Stomach (tissue), 9 donors: ENCODE results near the gene SGK1. TPM values are rescaled to one million over a fixed set of nuclear protein-coding genes. Genes with fewer than 3 reads are reported as not detected.

Experiments
- DNase-seq, 2 donors: peaks; one replicate each; pipeline versions ENCODE4 v3.0.0 to v3.0.0-alpha.2; 2013 to 2019
- H3K27ac ChIP-seq, 5 donors: fragments of 200-600 bp in 4 of 5; sonication (generic) in 4 of 5; one replicate each; pipeline ENCODE4 v1.5.1; 2013 to 2019; ENCODE audit warnings: mild to moderate bottlenecking in 1 of 5, moderate library complexity in 1 of 5
- H3K27me3 ChIP-seq, 3 donors: fragments of 200-600 bp; sonication (generic); one replicate each; pipeline ENCODE4 v1.5.1; 2017 to 2019; ENCODE audit warnings: mixed run types in 1 of 3
- H3K36me3 ChIP-seq, 4 donors: fragments of 200-600 bp; sonication (generic); 1 replicate in 3 of 4; 2 replicates in 1 of 4; pipeline ENCODE4 v1.5.1; 2016 to 2019
- H3K4me1 ChIP-seq, 4 donors: fragments of 200-600 bp; sonication (generic); one replicate each; pipeline ENCODE4 v1.5.1; 2016 to 2019
- H3K4me3 ChIP-seq, 4 donors: fragments of 200-600 bp; sonication (generic) in 3 of 4; one replicate each; pipeline ENCODE4 v1.5.1; 2016 to 2019; ENCODE audit warnings: mild to moderate bottlenecking in 1 of 4
- H3K9me3 ChIP-seq, 4 donors: fragments of 200-600 bp; sonication (generic); one replicate each; pipeline ENCODE4 v1.5.1; 2016 to 2019
- EP300 ChIP-seq: sonication (generic); formaldehyde crosslinking; IDR thresholded peaks from one replicate; pipeline ENCODE4 v1.6.1; 2017; ENCODE audit warnings: antibody characterized with exemption
- POLR2A ChIP-seq, 4 donors: fragments of 450-650 bp; IDR thresholded peaks; one replicate each; pipeline ENCODE4 v1.6.1; 2016; ENCODE audit warnings: antibody characterized with exemption in 4 of 4, control low read depth in 2 of 4, mild to moderate bottlenecking in 1 of 4, moderate library complexity in 1 of 4
- POLR2AphosphoS5 ChIP-seq, 3 donors: sonication (generic); formaldehyde crosslinking; IDR thresholded peaks; one replicate each; pipeline ENCODE4 v1.6.1; 2016; ENCODE audit warnings: antibody characterized with exemption in 3 of 3
- WGBS, 5 donors: extraction: QIAGEN DNeasy Blood & Tissue Kit in 3 of 5; methylation state at CpG; one replicate each; pipeline versions ENCODE4 v1.1.5 to v1.1.7; 2013 to 2018; 5-methylcytosine and 5-hydroxymethylcytosine counted together
- intact Hi-C: fragments of 100-400 bp; cut with DNase I; formaldehyde crosslinking; loops from one replicate; pipeline ENCODE4 v1.15.1; 2023; ENCODE audit warnings: low total_unique reads
- polyA plus RNA-seq, 3 donors: library from polyadenylated mRNA; stranded (reverse); fragments of 200-250 nt; gene quantifications; one replicate each; pipeline ENCODE4 v1.2.3, GENCODE V29; 2013
- total RNA-seq, 5 donors: library from RNA; depleted of rRNA; stranded (reverse); fragments of >200 nt; gene quantifications; one replicate each; pipeline versions ENCODE4 v1.1.0 to v1.2.3, GENCODE V29; 2014 to 2016
- TF ChIP-seq, protein P1 (sequence below), 7 experiments: fragments of 450-650 bp in 4 of 7; fragments of 200-600 bp in 3 of 7; sonication (generic) in 3 of 7; IDR thresholded peaks; one replicate each; pipeline ENCODE4 v1.5.1; 2016 to 2019; ENCODE audit warnings: antibody characterized with exemption in 7 of 7, control low read depth in 2 of 7, mild to moderate bottlenecking in 1 of 7
- donor health status: healthy with polysubstance abuse.
- donor health status: Bipolar disorder and iron deficiency.
- donor health status: healthy.

Gene SGK1
- total and polyA plus RNA-seq, 8 donors = 72.3 to 347 (median 154) TPM

DNA sequence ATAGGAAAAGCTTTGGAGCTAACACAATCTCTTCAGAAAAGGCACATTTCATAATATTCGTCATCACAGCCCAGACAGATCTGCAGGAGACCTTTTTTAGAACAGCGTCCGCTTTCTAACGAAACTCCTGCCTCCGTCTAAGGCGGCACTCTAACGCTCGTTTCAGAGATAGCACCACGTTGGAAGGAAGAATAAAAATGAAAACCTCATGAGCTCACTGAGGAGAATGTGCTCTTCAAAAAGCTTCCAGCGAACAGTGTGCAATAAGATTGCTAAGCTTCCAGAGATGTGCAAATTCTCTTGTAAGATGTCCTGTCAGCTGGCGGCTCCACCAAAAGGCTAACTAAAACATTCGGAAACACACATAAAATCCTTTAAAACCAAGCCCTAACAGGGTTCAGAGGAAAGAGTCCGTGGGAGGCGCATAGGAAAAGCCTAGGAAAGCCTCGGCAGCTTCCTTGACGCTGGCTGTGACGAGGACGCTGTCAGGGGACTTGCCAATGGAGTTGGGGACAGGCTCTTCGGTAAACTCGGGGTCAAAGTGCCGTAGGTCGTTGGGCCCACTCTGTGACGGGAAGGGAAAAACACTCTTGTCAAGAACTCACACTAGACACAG is 147.9 kb downstream of the SGK1 start:
- 69 to 82% (median 80%) methylated on average over 23 of the region's 23 CpGs for whole genome bisulfite sequencing, 5 donors
- peaks cover 6 to 51% (median 11%) of the 10 kb centered on the region in 4 donors for H3K4me1 ChIP-seq
- no peaks in the 10 kb centered on the region for H3K27me3 ChIP-seq
- intact Hi-C loops = loop anchor here (5.0 kb wide), 1 partner anchor 472 kb away; no protein-coding TSS in a partner anchor
- peaks cover 37 to 63% (median 58%) of the 10 kb centered on the region in 4 donors for H3K36me3 ChIP-seq
- H3K9me3 ChIP-seq = no peaks in the 10 kb centered on the region
- DNase-seq = no peak
- peak overlapping the region; percentile 40 to 99 (median 49) for H3K27ac ChIP-seq
- H3K4me3 ChIP-seq = peak overlapping the region; percentile 67 to 79 (median 74)
- TF ChIP-seq, protein P1, sequence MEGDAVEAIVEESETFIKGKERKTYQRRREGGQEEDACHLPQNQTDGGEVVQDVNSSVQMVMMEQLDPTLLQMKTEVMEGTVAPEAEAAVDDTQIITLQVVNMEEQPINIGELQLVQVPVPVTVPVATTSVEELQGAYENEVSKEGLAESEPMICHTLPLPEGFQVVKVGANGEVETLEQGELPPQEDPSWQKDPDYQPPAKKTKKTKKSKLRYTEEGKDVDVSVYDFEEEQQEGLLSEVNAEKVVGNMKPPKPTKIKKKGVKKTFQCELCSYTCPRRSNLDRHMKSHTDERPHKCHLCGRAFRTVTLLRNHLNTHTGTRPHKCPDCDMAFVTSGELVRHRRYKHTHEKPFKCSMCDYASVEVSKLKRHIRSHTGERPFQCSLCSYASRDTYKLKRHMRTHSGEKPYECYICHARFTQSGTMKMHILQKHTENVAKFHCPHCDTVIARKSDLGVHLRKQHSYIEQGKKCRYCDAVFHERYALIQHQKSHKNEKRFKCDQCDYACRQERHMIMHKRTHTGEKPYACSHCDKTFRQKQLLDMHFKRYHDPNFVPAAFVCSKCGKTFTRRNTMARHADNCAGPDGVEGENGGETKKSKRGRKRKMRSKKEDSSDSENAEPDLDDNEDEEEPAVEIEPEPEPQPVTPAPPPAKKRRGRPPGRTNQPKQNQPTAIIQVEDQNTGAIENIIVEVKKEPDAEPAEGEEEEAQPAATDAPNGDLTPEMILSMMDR (IDR thresholded peaks at IDR 0.05) = no peak
- peak in 1 of 3 donors; percentile 15 for TF ChIP-seq POLR2AphosphoS5 (IDR thresholded peaks at IDR 0.05)

DNA sequence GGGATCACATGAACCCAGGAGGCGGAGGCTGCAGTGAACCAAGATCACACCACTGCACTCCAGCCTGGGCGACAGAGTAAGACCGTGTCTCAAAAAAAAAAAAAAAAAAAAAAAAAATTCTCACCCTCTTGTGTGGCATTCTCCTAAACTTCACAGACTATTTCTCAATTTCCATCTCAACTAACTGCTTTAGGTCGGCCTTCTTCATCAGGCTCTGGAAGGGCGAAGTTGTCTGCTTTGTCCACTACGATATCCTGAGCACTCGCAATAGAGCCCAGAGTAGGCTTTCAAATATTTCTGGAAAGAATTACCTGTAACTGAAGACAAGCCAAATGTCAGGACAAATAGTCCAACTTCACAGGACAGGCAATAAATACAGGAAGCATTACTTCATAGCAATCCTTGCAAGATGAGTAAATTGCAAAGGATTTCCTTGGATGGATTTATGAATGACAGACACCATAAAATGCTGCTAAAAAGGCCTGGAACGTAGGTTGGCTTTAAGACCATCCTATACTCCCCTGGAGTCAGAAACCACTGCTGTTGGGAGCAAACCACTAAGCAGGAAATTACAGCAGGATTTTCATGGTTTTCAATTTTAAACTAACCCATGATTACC is 149.2 kb downstream of the SGK1 start:
- peak overlapping the region in 2 of 4 donors; percentile 67 to 70 for H3K4me3 ChIP-seq
- intact Hi-C loops = no loop called here
- H3K27ac ChIP-seq = peak overlapping the region in 2 of 5 donors; percentile 20 to 49
- no peaks in the 10 kb centered on the region for H3K9me3 ChIP-seq
- H3K4me1 ChIP-seq = peaks cover 6 to 46% (median 11%) of the 10 kb centered on the region in 4 donors
- no peak for DNase-seq
- no peaks in the 10 kb centered on the region for H3K27me3 ChIP-seq
- peaks cover 37 to 61% (median 58%) of the 10 kb centered on the region in 4 donors for H3K36me3 ChIP-seq
- TF ChIP-seq POLR2AphosphoS5 (IDR thresholded peaks at IDR 0.05) (no peak), EP300 (no peak), POLR2A (IDR thresholded peaks at IDR 0.05) (no peak)
- TF ChIP-seq, protein P1 (IDR thresholded peaks at IDR 0.05) = no peak
- WGBS, 5 donors = 90 to 95% (median 92%) methylated on average over 8 of the region's 8 CpGs

DNA sequence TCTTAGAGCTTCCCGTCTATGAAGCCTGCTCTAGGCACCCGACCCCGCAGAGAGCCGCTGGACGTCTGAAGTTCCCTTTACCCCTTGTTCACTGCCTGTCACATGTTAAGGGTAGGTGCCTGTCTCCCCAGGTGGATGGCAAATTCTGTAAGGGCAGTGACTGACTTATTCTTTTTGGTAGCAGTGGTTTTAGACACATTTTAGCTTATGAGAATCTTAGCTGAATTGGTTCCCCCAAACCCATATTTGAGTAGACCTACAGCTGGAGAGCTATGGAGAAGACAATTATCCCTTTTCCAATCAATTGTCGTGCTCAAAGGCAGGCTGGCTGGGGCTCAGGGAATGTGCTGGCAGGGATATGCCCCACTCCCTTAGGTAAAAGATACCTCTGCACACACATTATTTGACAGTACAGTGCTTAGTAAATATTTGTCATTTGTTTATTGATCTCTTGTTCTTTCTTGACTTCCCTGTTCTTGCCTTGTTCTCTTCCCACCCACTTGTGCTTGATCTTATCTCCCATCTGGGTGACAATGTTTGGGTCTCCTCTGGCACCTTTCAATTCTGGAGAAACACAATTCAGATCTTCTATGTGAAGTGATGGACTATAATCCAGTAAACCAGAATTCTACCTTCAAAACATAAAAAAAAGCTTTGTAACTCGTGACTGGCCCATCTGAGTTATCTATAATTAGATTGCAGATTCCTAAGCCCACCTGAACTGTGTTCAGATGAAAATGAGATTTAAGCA is 151.2 kb downstream of the SGK1 start:
- peak overlapping the region in 2 of 5 donors; percentile 10 to 34 for H3K27ac ChIP-seq
- H3K4me1 ChIP-seq = peaks cover under 1 to 28% (median 11%) of the 10 kb centered on the region in 4 donors
- peaks cover 20 to 42% (median 40%) of the 10 kb centered on the region in 4 donors for H3K36me3 ChIP-seq
- peak in 1 of 2 donors; percentile 41 for DNase-seq
- no peak overlapping the region for H3K4me3 ChIP-seq
- H3K9me3 ChIP-seq = no peaks in the 10 kb centered on the region
- no peaks in the 10 kb centered on the region for H3K27me3 ChIP-seq
- 68 to 83% (median 73%) methylated on average over 7 of the region's 7 CpGs for WGBS, 5 donors
- intact Hi-C loops = no loop called here
- TF ChIP-seq EP300 (no peak), POLR2AphosphoS5 (IDR thresholded peaks at IDR 0.05) (peak in 2 of 3 donors; percentile 22 to 54), POLR2A (IDR thresholded peaks at IDR 0.05) (no peak)
- TF ChIP-seq, protein P1 (IDR thresholded peaks at IDR 0.05) = no peak

DNA sequence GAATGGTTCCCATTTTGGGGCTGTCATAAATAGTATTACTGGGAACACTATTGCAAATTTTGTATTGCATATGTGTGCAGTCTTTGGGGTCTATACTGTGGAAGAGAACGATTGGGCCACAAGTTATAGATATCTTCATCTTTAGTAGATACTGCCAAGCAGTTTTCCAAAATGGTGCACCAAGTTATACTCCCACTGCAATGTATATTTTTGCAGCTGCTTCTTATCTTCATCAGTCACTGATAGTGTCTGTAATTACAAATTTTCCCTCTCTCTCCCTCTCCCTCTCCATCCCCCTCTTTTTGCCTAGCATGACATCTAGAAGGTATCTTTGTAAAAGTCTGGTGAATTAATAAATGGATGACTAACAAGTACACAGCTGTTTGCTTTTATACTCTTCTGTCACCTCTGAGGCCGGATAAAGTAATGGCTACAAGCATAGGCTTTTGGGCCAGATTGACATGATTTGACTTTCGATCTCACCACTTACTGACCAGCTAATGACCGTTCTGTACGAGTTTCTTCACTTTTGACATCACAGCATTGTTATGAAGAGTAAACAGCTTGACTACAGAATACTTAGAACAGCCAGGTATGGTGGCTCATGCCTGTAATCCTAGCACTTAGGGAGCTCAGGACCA is 152.2 kb downstream of the SGK1 start:
- 79 to 88% (median 85%) methylated on average over 5 of the region's 5 CpGs for WGBS, 5 donors
- Histone ChIP-seq H3K27me3 (no peaks in the 10 kb centered on the region), H3K4me1 (peaks cover 0 to 18% (median 4%) of the 10 kb centered on the region in 4 donors), H3K36me3 (peaks cover 10 to 32% (median 30%) of the 10 kb centered on the region in 4 donors), H3K27ac (no peak overlapping the region), H3K4me3 (no peak overlapping the region), H3K9me3 (no peaks in the 10 kb centered on the region)
- intact Hi-C loops = no loop called here
- TF ChIP-seq POLR2A (IDR thresholded peaks at IDR 0.05) = no peak
- no peak for TF ChIP-seq EP300
- peak in 1 of 3 donors; percentile 11 for TF ChIP-seq POLR2AphosphoS5 (IDR thresholded peaks at IDR 0.05)
- no peak for DNase-seq
